NCI-H345 (cell line): ENCODE results near the gene ATXN7L1.
A peak's percentile ranks its signal among the peaks of the same experiment; 100 is the strongest.
"Not testable (repeated sequence)": the region's sequence is repeated elsewhere in the genome, so short reads cannot be mapped to it uniquely, and the experiment has no call there.

Source experiments
- DNase-seq: peaks from one replicate; lab custom pipeline; 2025; lab: John Stamatoyannopoulos, UW

Gene ATXN7L1

DNA sequence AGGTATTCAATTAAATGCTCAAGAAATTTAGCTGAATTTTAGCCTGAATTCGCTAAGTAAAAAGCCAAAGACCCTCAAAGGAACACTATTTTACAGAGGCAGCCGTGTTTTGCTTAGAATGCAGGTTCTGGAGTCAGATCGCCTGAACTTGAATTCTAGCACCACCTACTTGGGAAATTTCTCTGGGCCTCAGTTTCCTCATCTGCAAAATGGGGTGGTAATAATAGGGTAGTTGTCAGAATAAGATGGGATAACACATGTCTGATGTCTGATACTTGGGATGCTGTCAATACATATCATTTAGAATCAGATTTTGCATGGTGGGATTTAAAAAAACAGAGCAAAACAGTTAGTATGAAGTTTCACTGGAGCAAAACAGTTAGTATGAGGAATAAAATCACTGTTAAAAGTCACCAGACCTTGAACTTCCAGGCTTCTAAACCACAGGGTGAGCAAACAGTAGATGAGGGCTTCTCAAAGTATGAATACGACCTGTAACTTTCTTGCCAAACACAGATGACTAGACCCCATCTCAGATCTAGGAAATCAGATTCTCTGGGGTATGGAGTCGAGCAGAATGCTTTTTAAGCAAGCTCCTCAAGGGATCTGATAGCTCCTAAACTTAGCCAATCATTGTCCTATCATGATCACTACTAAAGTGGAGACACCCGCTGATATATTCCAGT lies 75.4 kb downstream of the ATXN7L1 start:
- no peak for DNase-seq

DNA sequence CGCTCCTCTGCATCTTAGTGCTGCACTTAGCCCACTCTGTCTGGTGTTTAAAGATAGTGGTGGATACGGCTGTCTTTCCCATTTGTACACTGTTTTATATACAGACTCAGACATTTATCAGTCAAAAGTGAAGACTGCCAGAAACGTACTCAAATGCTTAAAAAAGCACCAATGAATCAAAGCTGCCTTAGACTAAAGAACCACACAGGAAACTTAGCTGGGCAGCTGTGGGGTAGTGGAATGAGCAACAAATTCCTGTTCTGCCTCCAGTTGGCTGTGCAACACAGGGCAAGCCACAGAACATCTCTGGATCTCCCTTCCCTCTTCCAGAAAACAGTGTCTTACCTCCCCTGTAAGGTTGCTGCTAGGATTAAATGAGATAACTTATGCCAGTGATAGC lies 76.0 kb downstream of the ATXN7L1 start:
- no peak for DNase-seq

DNA sequence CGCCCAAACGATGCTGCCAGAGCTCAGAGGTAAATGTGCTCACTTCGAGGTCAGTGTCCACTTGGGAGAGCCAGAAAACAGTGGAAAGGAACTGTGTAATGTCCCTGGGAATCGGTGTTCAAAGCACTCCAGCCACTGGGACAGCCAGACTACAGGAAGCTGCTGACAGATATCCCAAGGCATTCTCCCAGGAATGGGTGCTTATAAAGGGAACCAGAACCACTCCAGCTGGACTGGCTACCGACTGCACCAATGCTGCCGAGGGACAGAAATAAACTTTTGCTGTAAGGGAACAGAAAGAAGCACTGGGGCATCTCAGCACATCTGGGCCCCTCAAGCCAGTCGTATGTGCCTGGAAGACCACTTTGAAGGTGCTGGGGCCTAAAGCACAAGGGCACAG lies 76.7 kb downstream of the ATXN7L1 start:
- no peak for DNase-seq

DNA sequence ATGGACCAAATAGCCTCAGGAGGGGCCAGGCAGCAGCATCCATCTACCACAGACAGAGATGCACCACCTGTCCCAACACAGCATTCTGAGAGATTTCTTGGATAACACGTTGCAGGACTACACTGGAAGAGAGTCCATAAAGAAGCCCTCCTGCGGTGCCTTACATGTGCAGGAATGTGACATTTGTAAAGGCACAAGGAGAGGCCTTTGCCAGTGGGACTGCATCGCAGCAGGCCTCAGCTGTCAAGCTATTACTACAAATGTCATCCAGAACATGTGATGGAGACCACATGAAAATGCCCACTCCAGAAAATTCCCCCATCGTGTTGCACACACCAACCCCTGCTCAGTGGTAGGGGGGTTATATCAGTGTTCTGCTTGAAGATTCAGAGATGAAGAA lies 77.4 kb downstream of the ATXN7L1 start:
- no peak for DNase-seq

DNA sequence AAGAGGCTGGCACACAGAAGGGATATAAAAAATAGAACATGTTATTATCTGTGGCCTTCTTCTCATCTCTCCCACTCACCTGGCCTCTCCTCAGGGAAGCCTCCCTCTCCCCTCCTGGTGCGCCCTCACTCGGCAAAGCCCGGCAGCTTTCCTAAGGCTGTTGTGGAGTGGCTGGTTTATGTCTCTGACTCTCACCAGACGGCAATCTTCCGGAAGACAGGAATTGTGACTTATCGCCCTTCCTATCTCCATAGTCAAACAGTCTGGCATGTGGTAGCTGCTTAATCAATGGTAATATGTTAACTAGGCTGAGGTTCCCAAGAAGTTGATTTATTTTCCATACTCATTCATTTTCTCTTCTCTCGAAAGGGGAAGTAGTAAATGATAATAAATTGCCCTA lies 78.7 kb downstream of the ATXN7L1 start:
- DNase-seq: no peak

DNA sequence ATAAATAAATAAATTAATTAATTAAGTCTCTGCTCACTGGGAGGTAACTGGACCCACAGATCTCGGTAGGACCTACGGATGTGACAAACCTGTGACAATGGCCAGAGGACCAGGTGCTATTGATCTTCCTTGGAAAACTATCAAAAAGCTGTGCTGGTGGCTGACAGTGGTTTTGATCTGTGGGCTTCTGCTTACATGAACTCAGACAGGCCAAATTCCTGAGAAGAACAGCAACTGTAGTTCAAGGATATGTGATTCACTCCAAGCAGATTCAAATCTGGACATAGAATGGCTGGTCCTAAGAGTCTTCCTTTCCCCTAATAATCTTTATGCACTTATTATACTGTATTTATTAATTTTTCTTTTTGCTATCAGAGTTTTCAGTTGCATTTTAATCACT lies 80.0 kb downstream of the ATXN7L1 start:
- DNase-seq: no peak

DNA sequence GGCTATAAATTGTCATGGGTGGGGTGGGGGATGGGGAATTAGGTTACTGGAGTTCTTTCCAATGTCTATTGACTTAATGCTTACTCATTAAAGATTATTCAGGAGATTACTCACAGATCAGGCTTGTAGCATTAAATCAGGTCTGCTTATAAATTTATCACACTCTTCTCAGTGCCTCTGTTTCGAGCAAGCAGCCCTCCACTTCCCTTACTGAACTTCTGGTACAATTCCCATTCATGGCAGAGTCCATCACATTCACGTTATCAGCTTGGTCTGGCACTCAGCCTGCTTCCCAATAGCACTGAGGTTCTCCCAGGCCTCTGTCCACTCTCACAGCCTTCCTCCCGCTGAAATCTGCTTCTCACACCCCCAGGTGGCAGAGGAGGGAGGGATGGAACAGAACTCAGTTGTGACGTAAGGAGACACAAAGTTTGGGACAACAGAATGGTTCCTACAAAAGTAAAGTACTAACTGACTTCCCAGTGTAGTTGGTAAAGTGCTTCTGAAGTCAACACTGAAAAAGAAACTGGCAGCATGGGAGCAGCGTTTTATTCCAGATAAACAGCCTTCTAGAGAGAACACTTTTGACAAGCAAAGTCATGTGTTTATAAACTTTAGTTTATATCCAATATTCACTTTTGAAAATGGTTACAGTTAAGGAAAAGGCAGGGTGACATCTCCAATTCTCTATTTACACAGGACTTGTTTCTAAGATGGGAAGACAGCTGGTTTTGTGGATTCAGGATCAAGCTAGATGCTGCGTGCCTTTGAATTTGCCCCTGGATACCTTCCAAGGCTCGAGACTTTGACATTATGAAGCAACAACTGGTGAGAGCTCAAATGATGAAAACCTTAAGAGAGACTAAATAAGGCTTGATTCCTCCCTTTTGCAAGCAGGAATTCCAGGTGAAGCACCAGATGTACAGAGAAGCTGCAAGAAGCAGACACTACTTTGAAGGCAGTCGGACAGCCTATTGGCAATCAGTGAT lies 81.4 kb downstream of the ATXN7L1 start:
- no peak for DNase-seq

DNA sequence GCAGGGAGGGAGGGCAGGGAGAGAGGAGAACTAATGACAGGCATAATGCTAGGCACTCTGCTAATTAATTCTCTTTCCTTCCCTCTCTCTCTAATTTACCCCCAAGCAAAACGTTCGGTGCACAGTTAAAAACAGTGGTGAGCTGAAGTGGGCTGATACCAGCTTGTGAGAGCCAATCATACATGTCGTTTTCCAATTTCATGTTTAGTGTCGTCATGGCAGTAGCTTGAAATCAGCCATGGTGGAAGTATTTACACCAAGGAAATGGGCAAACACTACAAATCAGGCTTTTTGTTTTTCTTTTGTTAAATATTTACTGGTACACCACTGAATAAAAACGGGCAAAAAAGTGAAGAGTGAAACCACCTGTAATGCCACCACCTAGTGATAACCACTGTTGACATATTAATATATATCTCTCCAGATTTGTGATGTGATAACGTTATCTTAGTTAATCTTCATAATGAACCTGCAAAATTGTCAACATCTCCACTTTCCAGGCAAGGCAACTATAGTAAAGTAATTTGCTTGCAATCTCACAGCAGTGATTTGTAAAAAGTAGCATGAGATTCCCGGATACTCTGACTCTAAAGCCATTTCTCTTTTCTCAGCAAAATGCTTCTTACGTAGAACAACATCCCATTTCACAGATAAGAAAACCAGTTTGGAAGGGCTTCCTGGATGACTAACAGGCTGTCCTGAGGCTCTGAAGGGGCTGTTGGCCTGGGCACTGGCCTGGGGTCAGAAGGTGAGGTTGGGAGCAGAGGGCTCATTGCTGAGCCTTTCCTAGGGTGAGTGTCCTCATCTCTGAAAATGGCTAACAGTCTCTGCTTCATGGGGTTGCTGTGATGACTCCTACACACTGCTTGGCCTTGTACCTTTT lies 83.7 kb downstream of the ATXN7L1 start:
- DNase-seq: no peak

DNA sequence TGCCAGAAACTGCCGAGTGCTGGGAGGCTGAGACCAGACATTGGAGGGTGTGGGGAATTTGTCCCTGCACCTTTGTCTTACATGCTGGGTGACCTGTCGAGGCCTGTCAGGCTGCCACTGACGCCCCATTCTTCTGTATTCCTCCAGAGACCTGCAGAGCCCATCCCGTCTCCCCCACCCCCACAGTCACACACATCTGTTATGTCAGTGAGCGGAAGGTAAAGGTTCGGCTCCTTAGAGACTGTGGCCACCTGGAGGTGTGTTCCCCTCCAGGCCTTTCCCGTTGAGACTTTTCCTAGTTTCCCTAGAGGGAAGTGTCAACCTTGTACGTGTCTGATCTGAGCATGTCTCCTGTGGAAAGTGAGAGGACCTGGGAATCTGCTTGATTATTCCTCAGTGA lies 84.5 kb downstream of the ATXN7L1 start:
- no peak for DNase-seq

DNA sequence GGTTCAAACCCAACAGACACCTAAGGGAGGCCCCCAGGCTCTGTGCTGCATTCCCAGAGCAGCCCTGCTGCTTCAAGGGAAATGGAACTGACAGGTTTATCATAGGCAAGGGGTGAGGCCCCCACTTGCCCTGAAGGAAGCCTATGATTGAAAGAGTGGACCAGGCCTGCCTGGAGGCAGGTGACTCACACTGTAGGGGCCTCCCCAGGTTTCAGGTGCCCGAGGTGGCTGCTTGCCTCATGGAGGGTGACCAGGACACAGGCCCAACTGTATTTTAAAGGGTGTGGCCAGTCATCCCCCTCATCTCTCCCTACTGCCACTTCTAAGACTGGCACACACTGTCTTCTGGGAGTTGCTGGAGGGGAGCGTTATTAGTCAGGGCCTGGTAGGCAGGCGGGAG lies 85.4 kb downstream of the ATXN7L1 start:
- no peak for DNase-seq

DNA sequence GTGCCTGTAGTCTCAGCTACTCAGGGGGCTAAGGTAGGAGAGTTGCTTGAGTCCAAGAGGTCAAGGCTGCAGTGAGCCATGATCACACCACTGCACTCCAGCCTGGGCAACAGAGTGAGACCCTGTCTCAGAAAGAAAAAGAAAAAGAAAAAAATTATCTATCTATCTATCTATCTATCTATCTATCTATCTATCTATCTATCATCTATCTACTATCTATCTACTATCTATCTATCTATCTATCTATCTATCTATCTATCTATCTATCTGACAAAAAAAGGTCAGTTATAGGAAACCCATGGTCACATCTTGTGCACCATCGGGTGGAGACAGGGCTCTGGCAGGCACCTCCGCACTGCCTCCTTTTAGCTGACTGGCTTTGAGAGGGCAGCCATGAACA lies 85.9 kb downstream of the ATXN7L1 start:
- not testable (repeated sequence) for DNase-seq

DNA sequence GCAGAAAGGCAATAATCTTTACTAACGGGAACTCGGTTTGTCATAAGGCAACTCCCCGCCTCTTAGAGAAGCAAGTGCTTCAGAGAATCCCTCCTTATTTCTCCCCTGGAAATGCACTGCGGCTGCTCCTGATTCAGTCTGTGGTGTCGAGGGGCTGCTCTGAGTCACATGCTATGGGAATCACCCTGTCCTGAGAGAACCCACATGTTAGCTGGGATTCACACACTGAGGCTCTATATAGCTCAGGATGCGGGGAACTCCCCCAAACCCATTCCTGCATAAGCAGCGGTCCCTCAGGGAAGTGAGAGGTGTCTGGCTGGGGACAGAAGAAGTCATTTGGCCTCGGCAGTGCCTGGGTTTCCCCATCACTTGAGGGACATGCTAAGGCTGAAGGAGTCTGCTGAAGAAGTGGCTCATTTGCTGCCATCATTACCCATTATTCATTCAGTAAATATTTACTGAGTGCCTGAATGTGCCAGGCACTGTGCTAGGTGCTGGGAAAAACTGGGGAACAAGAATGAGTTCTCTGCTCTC lies 87.5 kb downstream of the ATXN7L1 start:
- DNase-seq: no peak

DNA sequence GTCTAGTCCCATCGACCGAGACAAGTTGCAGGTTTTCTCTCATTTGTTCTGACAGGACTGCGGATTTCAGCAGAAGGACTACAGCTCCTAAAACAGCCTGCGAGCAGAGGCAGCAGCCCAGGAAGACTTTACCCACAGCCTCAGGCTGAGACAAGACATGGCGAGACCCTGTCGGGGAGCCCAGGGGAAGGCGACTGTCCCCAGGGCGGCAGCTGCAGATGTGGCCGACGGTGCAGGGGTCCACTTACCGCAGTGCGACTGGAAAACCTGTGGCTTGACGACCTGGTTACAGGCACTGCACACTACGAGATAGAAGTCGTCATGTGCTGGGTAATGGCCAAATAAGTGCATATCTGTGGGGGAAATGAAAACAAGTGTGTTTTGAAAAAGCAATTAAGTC lies 88.0 kb downstream of the ATXN7L1 start:
- DNase-seq: no peak

DNA sequence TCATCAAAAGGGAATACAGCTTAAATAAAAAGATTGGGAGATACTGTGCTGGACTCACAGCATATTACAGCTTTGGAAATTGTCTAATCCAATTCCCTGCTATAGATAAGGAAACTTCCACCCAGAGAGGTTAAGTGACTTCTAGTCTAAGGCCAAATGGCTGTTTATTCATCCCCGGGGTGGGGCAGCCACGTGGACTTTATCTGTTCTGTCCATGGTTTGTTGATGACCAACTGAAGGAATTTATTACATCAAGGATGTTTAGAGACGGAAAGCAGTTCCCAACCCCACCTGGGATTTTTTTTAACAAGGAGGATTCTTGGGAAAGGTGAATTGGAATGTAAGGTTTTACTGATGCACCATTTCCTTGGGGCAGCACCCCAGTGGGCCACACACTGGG lies 88.6 kb downstream of the ATXN7L1 start:
- no peak for DNase-seq

DNA sequence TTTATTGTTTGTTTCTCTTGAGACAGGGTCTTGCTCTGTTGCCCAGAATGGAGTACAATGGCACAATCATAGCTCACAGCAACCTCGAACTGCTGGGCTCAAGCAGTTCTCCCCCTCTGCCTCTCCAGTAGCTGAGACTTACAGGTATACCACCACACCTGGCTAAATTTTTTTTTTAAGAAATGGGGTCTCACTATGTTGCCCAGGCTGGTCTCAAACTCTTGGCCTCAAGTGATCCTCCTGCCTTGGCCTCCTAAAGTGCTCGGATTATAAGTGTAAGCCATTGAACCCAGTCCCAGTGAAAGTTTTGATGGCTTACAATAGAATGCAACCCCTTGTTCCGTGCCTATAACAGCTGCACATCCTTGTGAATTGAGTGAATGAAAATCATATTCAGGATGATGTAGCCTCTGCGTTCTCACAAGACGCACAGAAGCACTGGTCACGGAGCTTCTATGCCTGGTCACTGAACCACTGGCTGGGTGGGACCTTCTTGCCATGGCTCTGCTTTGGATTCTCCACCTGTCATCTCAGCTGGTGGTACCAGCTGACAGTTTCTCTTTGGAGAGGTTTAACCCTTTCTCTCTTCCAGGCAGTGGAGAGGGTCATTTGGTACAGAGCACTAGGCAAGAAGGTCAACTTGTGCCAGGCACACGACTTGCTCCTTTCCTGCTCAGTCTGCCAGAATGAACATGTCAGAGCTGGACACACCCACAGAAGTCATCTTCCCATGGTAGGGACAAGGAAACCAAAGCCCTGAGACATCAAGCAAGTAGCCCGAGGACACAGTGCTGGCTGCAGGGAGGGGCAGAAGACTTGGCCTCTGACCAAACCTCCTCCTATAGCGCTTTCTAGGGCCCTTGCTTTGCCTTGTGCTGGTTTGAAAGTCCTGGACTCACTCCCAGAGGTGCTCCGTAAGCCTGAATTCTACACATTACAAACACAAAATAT lies 89.6 kb downstream of the ATXN7L1 start:
- no peak for DNase-seq

DNA sequence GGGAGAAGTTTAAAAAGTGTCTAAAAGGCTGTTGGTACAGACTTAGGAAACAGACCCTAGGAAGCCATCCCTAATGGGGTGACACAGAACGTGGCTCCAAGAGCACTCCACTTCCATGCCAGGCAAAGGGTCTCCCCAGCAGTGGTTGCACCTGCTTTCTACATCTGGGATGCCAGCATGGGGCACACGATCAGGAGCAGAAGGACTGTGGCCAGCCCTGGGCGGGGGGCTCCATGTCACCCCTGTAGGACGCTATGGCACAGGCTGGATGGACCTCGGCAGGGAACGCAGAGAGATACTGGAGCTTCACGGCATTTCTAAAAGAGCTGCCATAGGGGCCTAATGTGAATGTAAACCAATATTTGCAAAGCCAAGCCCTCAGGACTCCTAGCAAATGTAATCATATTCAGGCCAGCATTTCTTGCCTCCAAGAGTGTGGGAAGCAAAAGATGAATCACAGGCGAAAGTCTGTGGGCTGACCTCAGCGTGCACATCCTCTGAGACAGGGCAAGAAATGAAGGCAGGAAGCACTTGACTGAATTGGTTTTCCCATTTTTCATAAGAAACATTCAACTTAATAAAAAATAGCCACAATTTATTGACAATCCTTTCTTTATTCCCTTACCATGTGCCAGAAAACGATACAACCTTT lies 93.9 kb downstream of the ATXN7L1 start:
- DNase-seq: no peak

DNA sequence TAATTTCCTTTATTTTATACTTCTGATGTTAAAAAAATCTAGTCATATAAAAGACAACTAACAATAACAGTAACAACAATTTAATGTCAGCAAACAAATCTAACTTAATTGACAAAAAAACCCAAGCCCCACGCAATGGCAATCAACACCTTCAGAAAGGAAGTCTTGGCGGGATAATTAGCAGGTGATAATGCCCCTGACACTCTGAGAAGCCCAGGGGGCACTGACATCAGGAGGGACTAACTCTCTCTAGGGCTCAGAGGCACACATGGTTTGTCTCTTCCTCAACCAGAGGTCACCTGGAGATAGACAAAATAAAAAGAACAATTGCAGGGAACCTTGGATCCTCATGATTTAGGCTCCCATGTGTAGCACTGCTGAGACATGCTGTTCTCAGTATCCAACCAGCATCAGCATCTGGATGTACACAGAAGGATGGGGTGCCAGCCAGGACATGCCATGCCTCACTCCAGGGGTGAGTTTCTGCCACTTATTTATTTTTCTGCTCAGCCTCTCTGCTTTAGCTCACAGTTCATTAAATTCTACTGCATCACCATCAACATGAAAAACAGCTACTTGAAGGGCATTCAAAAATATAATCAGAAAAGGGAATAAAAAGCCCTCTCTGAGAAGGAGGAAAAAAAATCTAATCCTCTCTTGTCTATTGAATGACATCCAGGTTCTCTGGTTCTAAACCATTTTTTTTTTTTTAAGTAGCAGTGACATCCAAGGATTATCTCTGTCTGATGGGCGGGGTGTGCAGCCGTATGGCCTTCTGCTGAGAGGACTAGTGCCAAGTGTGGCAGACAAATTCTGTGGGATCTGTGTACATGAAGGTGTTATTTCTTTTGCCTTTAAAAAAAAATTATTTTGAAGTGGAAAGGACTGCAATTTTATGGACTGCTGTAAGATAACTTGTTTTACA lies 96.3 kb downstream of the ATXN7L1 start:
- peak; percentile 18 for DNase-seq

DNA sequence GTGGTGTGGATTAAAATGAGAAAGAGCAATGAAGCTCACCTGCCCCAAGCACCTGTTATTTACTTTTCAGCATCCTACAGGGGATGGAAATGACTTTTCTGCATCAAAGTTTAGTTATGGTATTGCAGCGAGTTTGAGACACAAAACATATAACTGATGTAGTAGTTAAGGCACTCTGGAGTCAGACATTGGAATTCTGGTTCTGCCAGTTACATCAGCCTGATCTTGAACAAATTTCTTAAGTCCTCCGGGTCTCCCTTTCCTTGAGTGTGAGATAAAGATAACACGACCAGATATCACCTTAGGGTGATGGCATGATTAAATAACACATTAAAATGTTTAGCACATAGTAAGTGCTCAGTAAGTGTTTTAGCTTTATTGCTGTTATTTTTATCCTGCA lies 97.4 kb downstream of the ATXN7L1 start:
- DNase-seq: no peak
